Stomach (tissue), 4 donors: ENCODE data around the gene ZNF554.

Experiments used
- EP300 ChIP-seq: sonication (generic); formaldehyde crosslinking; IDR thresholded peaks from one replicate; pipeline ENCODE4 v1.6.1; 2017; ENCODE audit warnings: antibody characterized with exemption
- POLR2A ChIP-seq, 4 donors: fragments of 450-650 bp; IDR thresholded peaks; one replicate each; pipeline ENCODE4 v1.6.1; 2016; ENCODE audit warnings: antibody characterized with exemption in 4 of 4, control low read depth in 2 of 4, mild to moderate bottlenecking in 1 of 4, moderate library complexity in 1 of 4
- POLR2AphosphoS5 ChIP-seq, 3 donors: sonication (generic); formaldehyde crosslinking; IDR thresholded peaks; one replicate each; pipeline ENCODE4 v1.6.1; 2016; ENCODE audit warnings: antibody characterized with exemption in 3 of 3
- TF ChIP-seq, protein P1 (sequence below), 7 experiments: fragments of 450-650 bp in 4 of 7; fragments of 200-600 bp in 3 of 7; sonication (generic) in 3 of 7; IDR thresholded peaks; one replicate each; pipeline ENCODE4 v1.5.1; 2016 to 2019; ENCODE audit warnings: antibody characterized with exemption in 7 of 7, control low read depth in 2 of 7, mild to moderate bottlenecking in 1 of 7

DNA sequence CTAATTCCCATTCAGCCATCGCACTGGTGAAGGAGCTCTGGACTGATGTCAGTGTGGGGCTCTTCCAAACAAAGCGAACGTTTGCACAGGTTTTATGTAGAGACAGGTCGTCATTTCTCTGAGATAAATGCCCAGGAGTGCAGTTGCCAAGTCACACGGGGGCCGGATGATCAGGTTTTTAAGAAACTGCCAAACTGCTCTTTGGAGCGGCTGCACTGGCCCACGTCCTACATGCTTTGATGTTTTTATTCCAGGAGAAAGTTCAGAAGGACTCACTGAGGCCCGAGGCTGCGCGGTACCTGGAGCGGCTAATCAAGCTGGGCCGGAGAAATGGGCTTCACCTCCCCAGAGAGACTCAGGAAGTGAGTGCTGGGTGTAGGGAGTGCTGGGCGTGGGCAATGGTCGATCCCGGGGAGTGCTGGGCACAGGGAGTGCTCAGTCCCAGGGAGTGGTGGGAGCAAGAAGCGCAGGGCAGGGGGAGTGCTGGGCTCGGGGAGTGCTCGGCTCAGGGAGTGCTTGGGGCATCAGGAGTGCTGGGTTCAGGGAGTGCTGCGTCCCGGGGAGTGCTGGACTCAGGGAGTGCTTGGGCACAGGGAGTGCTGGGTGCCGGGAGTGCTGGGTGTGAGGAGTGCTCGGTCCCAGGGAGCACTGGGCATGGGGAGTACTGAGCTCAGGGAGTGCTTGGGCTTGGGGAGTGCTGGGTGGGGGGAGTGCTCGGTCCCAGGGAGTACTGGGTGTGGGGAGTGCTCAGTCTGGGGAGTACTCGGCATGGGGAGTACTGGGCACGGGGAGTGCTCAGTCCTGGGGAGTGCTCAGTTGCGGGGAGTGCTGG lies 23.6 kb upstream of the ZNF554 start:
- TF ChIP-seq, protein P1, sequence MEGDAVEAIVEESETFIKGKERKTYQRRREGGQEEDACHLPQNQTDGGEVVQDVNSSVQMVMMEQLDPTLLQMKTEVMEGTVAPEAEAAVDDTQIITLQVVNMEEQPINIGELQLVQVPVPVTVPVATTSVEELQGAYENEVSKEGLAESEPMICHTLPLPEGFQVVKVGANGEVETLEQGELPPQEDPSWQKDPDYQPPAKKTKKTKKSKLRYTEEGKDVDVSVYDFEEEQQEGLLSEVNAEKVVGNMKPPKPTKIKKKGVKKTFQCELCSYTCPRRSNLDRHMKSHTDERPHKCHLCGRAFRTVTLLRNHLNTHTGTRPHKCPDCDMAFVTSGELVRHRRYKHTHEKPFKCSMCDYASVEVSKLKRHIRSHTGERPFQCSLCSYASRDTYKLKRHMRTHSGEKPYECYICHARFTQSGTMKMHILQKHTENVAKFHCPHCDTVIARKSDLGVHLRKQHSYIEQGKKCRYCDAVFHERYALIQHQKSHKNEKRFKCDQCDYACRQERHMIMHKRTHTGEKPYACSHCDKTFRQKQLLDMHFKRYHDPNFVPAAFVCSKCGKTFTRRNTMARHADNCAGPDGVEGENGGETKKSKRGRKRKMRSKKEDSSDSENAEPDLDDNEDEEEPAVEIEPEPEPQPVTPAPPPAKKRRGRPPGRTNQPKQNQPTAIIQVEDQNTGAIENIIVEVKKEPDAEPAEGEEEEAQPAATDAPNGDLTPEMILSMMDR (IDR thresholded peaks at IDR 0.05), result no peak
- TF ChIP-seq POLR2A (IDR thresholded peaks at IDR 0.05) (no peak), EP300 (no peak), POLR2AphosphoS5 (IDR thresholded peaks at IDR 0.05) (no peak)
